Stimulated activated naive CD8-positive, alpha-beta T cell treated with anti-CD3 and anti-CD28 coated beads, Interleukin-15, Interleukin-2, amounts not matched to agents 100 ng/mL and 50 ng/mL, for 24 hours (primary cell): ENCODE measurements around the gene KIFBP.

Experiments
- H3K27ac Mint-ChIP-seq: one replicate; pipeline ENCODE4 v1.8.0; 2021; ENCODE audit warnings: mild to moderate bottlenecking, mixed read lengths
- H3K27me3 Mint-ChIP-seq: one replicate; pipeline ENCODE4 v1.8.0; 2021; ENCODE audit warnings: mixed read lengths
- H3K36me3 Mint-ChIP-seq: one replicate; pipeline ENCODE4 v1.8.0; 2021; ENCODE audit warnings: low read depth, mixed read lengths
- H3K4me1 Mint-ChIP-seq: one replicate; pipeline ENCODE4 v1.8.0; 2021; ENCODE audit warnings: low read depth, mixed read lengths
- H3K4me3 Mint-ChIP-seq: one replicate; pipeline ENCODE4 v1.8.0; 2021; ENCODE audit warnings: mild to moderate bottlenecking, mixed read lengths
- H3K9me3 Mint-ChIP-seq: one replicate; pipeline ENCODE4 v1.8.0; 2021; ENCODE audit warnings: mixed read lengths

Gene KIFBP

DNA sequence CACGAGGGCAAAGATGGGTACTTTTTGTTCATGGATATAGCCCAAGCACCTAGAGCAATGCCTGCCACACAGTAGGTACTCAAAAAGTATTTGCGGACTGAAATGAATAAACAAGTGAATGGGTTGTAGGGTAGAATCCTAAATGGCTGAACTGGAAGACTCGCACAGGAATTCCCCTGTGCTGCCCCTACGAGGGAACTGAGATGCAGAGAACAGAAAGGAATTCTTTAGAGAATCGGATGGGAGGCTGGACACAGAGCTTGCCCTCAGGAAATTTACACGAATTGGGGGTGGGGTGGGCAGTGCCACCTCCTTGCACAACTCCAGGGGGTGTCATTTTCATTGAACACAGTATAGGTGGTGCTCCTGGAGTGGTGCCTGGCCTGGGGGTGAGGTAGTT is 64.1 kb downstream of the KIFBP start:
- Mint-ChIP-seq H3K27ac (no peak overlapping the region), H3K9me3 (no peaks in the 10 kb centered on the region), H3K27me3 (peaks cover 4% of the 10 kb centered on the region), H3K4me1 (peaks cover 80% of the 10 kb centered on the region), H3K36me3 (no peaks in the 10 kb centered on the region), H3K4me3 (no peak overlapping the region)

DNA sequence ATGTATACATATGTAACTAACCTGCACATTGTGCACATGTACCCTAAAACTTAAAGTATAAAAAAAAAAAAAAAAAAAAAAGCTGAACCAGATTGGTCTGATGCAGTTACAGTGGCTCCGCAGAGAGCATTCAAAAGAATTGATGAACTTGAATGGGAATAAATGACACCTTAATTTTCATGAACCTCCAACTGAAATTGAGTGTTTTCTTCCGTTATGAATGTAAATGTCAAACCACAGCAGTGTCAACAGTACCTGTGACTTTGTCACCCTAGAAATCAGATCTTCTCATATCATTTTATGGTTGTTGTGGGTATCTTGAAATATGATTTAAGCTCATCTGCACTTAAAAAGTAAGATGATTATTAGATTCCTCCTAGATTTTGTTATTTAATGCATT is 66.6 kb downstream of the KIFBP start:
- H3K4me1 Mint-ChIP-seq = peaks cover 70% of the 10 kb centered on the region
- H3K4me3 Mint-ChIP-seq = peak overlapping the region; percentile 45

DNA sequence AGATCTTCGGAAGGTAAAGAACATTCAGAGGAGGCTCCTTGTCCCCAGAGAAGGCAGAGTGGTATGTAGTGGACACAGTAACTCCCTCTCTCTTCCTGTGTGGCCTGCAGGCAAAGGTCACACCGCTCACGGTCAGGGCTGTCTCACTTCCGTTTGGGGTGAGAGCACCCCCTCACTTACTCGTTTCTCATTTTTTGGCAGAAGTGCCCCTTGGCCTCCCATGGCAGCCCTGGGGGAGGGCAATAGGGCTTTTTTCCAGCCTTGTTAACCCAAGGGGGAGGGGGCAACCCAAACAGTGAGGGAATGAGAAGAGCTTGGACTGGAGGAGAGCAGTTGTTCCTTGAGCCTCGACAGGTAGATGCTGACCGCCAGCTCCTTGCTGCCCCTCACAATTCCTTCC is 67.5 kb downstream of the KIFBP start:
- Mint-ChIP-seq H3K4me3 (peak overlapping the region; percentile 47), H3K27ac (peak overlapping the region; percentile 72)

More for the DNA sequence above, 66.6 kb downstream of the KIFBP start:
- no peaks in the 10 kb centered on the region for H3K36me3 Mint-ChIP-seq
- no peaks in the 10 kb centered on the region for H3K9me3 Mint-ChIP-seq
- peaks cover 4% of the 10 kb centered on the region for H3K27me3 Mint-ChIP-seq
- peak overlapping the region; percentile 88 for H3K27ac Mint-ChIP-seq

GRCh38 chr10:69056536-69057260 is 68.1 kb downstream of the KIFBP start:
- Mint-ChIP-seq H3K27me3 (peaks cover 2% of the 10 kb centered on the region), H3K36me3 (no peaks in the 10 kb centered on the region), H3K9me3 (no peaks in the 10 kb centered on the region), H3K4me1 (peaks cover 72% of the 10 kb centered on the region), H3K4me3 (no peak overlapping the region), H3K27ac (peak overlapping the region; percentile 72)

More for the DNA sequence above, 67.5 kb downstream of the KIFBP start:
- peaks cover 72% of the 10 kb centered on the region for H3K4me1 Mint-ChIP-seq
- no peaks in the 10 kb centered on the region for H3K9me3 Mint-ChIP-seq
- peaks cover 4% of the 10 kb centered on the region for H3K27me3 Mint-ChIP-seq
- H3K36me3 Mint-ChIP-seq = no peaks in the 10 kb centered on the region

GRCh38 chr10:69057261-69057950 is 68.8 kb downstream of the KIFBP start:
- Mint-ChIP-seq H3K4me3 (peak overlapping the region; percentile 53), H3K36me3 (no peaks in the 10 kb centered on the region), H3K27me3 (no peaks in the 10 kb centered on the region), H3K4me1 (peaks cover 75% of the 10 kb centered on the region), H3K9me3 (no peaks in the 10 kb centered on the region), H3K27ac (peak overlapping the region; percentile 87)

- Mint-ChIP-seq H3K9me3 (no peaks in the 10 kb centered on the region), H3K4me1 (peaks cover 75% of the 10 kb centered on the region), H3K27me3 (no peaks in the 10 kb centered on the region), H3K36me3 (no peaks in the 10 kb centered on the region), H3K27ac (no peak overlapping the region), H3K4me3 (peak overlapping the region; percentile 53)
Observed at GRCh38 chr10:69057951-69058297, 69.3 kb downstream of the KIFBP start.

- Mint-ChIP-seq H3K36me3 (no peaks in the 10 kb centered on the region), H3K4me3 (no peak overlapping the region), H3K27me3 (no peaks in the 10 kb centered on the region), H3K27ac (no peak overlapping the region), H3K9me3 (no peaks in the 10 kb centered on the region), H3K4me1 (peaks cover 66% of the 10 kb centered on the region)
Observed at GRCh38 chr10:69060127-69060798, 71.7 kb downstream of the KIFBP start.

- peaks cover 3% of the 10 kb centered on the region for H3K9me3 Mint-ChIP-seq
- H3K36me3 Mint-ChIP-seq = no peaks in the 10 kb centered on the region
- H3K27ac Mint-ChIP-seq = peak overlapping the region; percentile 89
- peak overlapping the region; percentile 78 for H3K4me3 Mint-ChIP-seq
- H3K27me3 Mint-ChIP-seq = no peaks in the 10 kb centered on the region
- peaks cover 66% of the 10 kb centered on the region for H3K4me1 Mint-ChIP-seq
Observed at GRCh38 chr10:69061305-69062161, 72.9 kb downstream of the KIFBP start.

DNA sequence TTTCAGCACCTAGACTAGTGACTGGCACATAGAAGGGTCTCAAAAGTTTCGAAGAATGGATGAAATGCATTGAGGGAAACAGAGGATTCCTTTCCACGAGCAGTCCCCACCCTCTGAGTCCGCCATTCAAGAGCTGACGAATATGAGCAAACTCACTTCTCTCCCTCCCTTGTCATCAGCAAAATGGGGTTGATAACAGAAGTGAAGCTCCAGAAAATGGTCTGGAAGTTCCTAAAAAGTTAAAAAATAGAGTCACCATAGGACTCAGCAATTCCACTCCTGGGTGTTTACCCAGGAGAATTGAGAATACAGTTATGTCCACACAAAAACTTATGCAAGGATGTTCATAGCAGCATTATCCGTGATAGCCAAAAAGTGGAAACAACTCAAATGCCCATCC is 74.3 kb downstream of the KIFBP start:
- Mint-ChIP-seq H3K4me1 (peaks cover 63% of the 10 kb centered on the region), H3K27ac (no peak overlapping the region), H3K4me3 (no peak overlapping the region), H3K27me3 (no peaks in the 10 kb centered on the region), H3K36me3 (no peaks in the 10 kb centered on the region), H3K9me3 (peaks cover 3% of the 10 kb centered on the region)

DNA sequence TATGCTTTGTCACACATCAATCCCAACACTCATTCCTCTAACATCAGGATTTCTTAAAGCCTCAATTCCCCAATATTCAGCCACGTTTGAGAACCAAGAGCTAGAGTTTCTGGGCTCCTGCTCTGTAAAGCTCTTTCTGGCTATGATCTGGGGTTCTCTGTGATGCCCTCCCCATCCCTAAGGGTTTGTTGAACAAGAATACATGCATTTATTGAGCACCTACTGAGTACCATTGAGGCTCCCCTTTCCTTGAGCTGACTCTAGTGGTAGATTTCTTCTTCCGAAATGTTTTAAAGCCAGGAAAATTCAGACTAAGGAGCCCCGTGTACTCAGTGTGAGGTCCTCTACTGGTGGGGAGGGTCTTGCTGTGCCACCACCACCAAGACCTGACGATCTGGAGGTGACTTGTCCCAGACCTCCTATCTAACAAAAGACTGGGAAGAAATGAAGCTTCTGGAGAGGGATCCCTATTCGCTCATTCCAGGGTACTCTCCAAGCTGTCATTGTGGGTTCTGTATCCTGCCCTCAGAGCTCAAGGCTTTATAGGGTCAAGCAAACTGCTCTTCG is 76.2 kb downstream of the KIFBP start:
- H3K4me3 Mint-ChIP-seq = no peak overlapping the region
- H3K27ac Mint-ChIP-seq = peak overlapping the region; percentile 68
- peaks cover 3% of the 10 kb centered on the region for H3K9me3 Mint-ChIP-seq
- H3K27me3 Mint-ChIP-seq = no peaks in the 10 kb centered on the region
- no peaks in the 10 kb centered on the region for H3K36me3 Mint-ChIP-seq
- peaks cover 59% of the 10 kb centered on the region for H3K4me1 Mint-ChIP-seq

- peak overlapping the region; percentile 99 for H3K27ac Mint-ChIP-seq
- no peaks in the 10 kb centered on the region for H3K36me3 Mint-ChIP-seq
- H3K9me3 Mint-ChIP-seq = peaks cover 3% of the 10 kb centered on the region
- H3K4me1 Mint-ChIP-seq = peaks cover 59% of the 10 kb centered on the region
- H3K4me3 Mint-ChIP-seq = peak overlapping the region; percentile 80
- H3K27me3 Mint-ChIP-seq = no peaks in the 10 kb centered on the region
Observed at GRCh38 chr10:69065406-69066361, 77.1 kb downstream of the KIFBP start.
